Parietal lobe (tissue), 1 donor: ENCODE data around the gene KLRK1. TPM values are rescaled to one million over a fixed set of nuclear protein-coding genes. Genes with fewer than 3 reads are reported as not detected.

Experiments used
- total RNA-seq: library from RNA; depleted of rRNA; stranded (reverse); fragments of >200 nt; gene quantifications from one replicate; pipeline ENCODE4 v1.2.3, GENCODE V29; 2014

Gene KLRK1
- total RNA-seq: 0.31 TPM

GRCh38 chr12:10389904-10390303 lies at the start of gene KLRK1:
Gene KLRK1 (minus strand): TSS chr12:10390041. CDS start chr12:10388810, 1,231 bp downstream.

GRCh38 chr12:10435816-10436215 lies 46.0 kb upstream of the KLRK1 start, which contains the start of gene KLRC2:
Gene KLRC2 (minus strand): TSS chr12:10436010. CDS start chr12:10435986, 24 bp downstream.

GRCh38 chr12:10420334-10420733 lies 30.5 kb upstream of the KLRK1 start, which contains the start of gene KLRC3:
Gene KLRC3 (minus strand): TSS chr12:10420595. CDS start chr12:10420550, 45 bp downstream.

GRCh38 chr12:10409392-10409791 lies 19.6 kb upstream of the KLRK1 start, which contains the start of gene KLRC4:
Gene KLRC4 (minus strand): TSS chr12:10409757. CDS start chr12:10409575, 182 bp downstream.

Other genes with a start within 250 kb of the KLRK1 start
- 3.4 TPM for gene OLR1, start 217.9 kb downstream of the KLRK1 start, total RNA-seq
- gene TMEM52B, start 211.0 kb downstream of the KLRK1 start, total RNA-seq: 0.63 TPM
- 48.8 TPM for gene GABARAPL1, start 177.2 kb downstream of the KLRK1 start, total RNA-seq
- 0.63 TPM for gene KLRD1, start 82.2 kb downstream of the KLRK1 start, total RNA-seq
- not detected for gene KLRC4, start 19.7 kb upstream of the KLRK1 start, total RNA-seq
- 0.63 TPM for gene KLRC3, start 30.6 kb upstream of the KLRK1 start, total RNA-seq
- 0.31 TPM for gene KLRC2, start 46.0 kb upstream of the KLRK1 start, total RNA-seq
- gene KLRC1, start 63.3 kb upstream of the KLRK1 start, total RNA-seq: not detected
- 0.94 TPM for gene EIF2S3B, start 115.8 kb upstream of the KLRK1 start, total RNA-seq
- 31.0 TPM for gene MAGOHB, start 223.6 kb upstream of the KLRK1 start, total RNA-seq